LNCaP clone FGC (cell line): ENCODE data around the gene BZW2.
A peak's percentile ranks its signal among the peaks of the same experiment; 100 is the strongest.
"Not testable (repeated sequence)": the region's sequence is repeated elsewhere in the genome, so short reads cannot be mapped to it uniquely, and the experiment has no call there.

Experiments used
- DNase-seq: peaks from one replicate; pipeline ENCODE4 v3.0.0-alpha.2; 2011; ENCODE audit warnings: low read depth
- H3K4me3 ChIP-seq: 2 replicates; pipeline ENCODE4 v1.5.1; 2011; ENCODE audit warnings: mild to moderate bottlenecking, low read depth, low read length, control low read depth
- TF ChIP-seq, protein P1 (sequence below): IDR thresholded peaks from 2 replicates; pipeline ENCODE4 v1.5.1; 2012; ENCODE audit warnings: mild to moderate bottlenecking; ENCODE audit not compliant: control insufficient read depth, insufficient read depth; ENCODE audit errors: extremely low read depth

The BZW2 gene

DNA sequence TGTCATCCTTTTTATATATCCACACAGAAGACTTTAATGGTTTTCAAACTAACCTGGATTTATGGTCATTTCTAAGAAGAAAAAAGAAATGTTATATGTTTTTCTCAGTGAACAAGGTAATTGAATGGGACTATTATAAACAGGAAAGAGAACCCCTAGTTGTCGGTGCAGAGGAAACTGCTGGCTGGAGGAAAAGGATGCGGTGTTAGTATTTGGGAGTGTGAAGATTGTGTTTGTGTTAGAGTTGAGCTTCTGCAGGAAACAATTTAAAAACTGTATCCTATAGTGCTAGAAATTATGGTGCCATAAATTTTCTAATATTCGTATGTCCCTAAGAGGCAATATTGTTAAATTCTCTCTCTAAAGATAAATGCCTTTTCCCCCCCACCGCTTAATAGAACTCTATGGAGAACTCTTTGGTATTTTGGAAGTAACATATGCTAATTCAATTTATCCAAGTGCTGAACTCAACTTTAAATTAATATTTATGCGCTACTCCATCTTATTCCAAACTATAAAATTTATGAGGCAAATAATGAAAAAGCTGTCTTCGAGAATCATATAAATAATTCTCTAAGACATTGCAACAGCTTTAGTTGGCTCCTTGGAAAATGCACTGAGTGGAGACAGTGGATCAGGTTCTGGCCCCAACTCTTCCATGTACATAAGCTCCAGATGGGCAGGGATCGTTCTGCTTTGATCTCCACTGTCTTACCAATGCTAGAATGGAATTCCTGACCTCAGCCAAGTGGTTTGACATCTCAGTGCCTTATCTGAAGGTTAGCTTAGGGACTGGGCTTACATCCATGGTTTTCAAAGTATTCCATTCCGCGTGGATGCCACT, 5.6 kb downstream of the BZW2 start:
- no peak overlapping the region for H3K4me3 ChIP-seq
- no peak for DNase-seq
- TF ChIP-seq, protein P1, sequence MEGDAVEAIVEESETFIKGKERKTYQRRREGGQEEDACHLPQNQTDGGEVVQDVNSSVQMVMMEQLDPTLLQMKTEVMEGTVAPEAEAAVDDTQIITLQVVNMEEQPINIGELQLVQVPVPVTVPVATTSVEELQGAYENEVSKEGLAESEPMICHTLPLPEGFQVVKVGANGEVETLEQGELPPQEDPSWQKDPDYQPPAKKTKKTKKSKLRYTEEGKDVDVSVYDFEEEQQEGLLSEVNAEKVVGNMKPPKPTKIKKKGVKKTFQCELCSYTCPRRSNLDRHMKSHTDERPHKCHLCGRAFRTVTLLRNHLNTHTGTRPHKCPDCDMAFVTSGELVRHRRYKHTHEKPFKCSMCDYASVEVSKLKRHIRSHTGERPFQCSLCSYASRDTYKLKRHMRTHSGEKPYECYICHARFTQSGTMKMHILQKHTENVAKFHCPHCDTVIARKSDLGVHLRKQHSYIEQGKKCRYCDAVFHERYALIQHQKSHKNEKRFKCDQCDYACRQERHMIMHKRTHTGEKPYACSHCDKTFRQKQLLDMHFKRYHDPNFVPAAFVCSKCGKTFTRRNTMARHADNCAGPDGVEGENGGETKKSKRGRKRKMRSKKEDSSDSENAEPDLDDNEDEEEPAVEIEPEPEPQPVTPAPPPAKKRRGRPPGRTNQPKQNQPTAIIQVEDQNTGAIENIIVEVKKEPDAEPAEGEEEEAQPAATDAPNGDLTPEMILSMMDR, result no peak

DNA sequence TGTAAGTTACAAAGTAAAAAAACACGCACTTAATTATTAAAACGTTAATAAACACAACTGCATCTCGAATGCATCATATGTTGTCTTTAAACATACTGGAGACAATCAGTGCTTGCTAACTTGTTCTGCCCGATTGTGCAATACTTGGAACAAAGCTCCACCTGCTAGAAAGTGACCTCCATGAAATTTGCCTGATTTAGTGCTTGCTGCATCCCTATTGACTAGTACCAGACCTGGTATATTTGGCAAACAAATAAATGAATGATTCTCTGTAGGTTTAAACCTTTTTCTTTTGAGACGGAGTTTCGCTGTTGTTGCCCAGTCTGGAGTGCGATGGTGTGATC, 6.2 kb downstream of the BZW2 start:
- no peak for DNase-seq
- TF ChIP-seq, protein P1, result no peak
- H3K4me3 ChIP-seq, result no peak overlapping the region

DNA sequence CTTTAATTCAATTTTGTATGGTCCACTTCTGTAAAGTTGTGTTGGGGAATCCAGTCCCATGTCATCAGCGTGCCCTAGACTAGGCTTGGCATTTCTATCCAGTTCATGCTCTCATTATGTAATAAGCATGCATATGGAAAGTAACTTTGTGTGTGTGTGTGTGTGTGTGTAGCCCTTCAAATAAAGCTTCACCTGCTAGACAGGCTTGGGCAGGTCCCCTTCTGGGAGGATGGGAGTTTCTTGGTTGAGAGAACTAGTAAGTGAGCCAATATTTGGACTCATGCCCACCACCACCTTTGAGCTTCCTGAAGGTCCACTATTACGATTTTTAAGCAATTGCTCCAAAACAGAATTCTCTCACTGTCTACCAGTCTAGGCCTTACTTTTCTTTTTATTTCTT, 6.9 kb downstream of the BZW2 start:
- TF ChIP-seq, protein P1, result no peak

DNA sequence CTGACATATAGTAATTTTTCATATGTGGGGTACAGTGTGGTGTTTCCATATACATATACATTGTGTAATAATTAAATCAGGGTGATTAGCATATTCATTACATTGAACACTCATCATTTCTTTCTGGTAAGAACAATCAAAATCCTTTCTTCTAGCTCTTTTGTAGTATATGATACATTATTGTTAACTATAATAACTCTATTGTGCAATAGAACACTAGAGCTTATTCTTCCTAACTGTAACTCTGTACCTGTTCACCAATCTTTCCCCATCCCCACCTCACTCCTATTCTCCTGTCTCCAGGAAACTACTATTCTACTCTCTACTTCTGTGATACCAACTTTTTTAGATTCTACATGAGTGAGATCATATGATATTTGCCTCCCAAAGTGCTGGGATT, 9.4 kb downstream of the BZW2 start:
- DNase-seq, result no peak
- TF ChIP-seq, protein P1, result no peak
- H3K4me3 ChIP-seq, result no peak overlapping the region

More for the DNA sequence above, 6.9 kb downstream of the BZW2 start:
- peak; percentile 91 for DNase-seq
- no peak overlapping the region for H3K4me3 ChIP-seq

DNA sequence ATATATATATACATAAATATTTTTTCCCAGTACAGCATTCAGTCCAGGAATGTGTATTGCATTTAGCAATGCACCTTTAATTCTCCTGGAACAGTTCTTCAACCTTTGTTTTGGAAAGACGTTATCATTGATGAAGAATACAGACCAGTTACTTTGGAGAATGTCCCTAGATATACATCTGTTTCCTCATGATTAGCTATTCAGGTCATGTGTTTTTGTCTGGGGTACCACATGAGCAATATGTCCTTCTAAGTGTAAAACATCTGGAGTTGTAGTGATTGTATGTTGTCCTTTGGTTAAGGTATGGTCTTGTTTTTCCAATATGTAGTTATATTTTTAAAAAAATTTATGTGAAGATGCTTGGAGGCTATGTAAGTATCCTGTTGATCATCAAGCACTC, 10.2 kb downstream of the BZW2 start:
- TF ChIP-seq, protein P1, result no peak
- no peak for DNase-seq
- H3K4me3 ChIP-seq, result no peak overlapping the region

DNA sequence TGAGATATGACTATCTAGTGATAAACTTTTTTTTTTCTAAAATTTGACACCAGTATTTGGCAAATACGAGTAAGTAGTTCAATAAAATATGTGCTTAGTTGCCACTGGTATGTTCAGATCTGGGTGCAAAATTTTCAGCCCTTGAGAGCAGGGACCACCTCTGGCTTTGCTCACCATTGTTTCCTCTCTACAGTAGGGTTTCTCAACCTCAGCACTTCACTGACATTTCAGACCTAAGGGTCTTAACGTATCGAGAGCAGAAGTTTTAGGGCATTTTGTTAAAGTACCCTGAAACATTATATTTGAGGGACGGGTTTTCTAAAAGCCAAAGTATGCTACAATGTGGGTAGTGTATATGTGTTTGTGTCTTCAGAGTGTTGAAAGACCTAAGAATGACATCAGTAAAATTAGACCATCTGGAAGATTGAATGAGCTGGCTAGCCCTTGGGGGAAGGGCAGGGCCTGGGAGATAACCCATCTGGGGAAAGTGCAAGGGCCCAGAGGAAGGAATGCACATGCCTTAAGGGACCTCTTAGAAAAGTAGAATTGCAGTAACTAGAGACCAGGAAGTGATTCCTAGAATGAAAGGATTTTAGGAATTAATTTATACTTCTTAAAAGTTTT, 11.8 kb downstream of the BZW2 start:
- DNase-seq, result no peak
- no peak overlapping the region for H3K4me3 ChIP-seq
- TF ChIP-seq, protein P1, result no peak

DNA sequence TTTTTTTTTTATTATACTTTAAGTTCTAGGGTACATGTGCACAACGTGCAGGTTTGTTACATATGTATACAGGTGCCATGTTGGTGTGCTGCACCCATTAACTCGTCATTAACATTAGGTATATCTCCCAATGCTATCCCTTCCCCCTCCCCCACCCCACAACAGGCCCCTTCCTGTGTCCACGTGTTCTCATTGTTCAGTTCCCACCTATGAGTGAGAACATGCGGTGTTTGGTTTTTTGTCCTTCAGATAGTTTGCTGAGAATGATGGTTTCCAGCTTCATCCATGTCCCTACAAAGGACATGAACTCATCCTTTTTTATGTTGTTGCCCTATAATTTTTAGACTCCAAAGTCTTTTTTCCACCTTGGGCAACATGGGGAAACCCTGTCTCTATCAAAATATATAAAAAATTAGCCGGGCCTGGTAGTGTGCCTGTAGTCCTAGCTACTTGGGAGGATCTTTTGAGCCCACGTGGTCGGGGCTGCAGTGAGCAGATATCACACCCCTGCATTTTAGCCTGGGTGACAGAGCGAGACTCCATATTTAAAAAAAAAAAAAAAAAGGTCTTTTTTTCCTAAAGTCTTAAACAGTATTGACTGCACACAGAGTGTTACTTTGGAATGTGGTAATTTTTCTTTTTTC, 14.0 kb downstream of the BZW2 start:
- not testable (repeated sequence) for H3K4me3 ChIP-seq, DNase-seq
